ENCODE data around the gene S1PR2. TPM values are rescaled to one million over a fixed set of nuclear protein-coding genes. Genes with fewer than 3 reads are reported as not detected.
A peak's percentile ranks its signal among the peaks of the same experiment; 100 is the strongest.

S1PR2 gene
- total and polyA plus RNA-seq, 2 donors from 2014 or later: 1.5 to 6.3 TPM

DNA sequence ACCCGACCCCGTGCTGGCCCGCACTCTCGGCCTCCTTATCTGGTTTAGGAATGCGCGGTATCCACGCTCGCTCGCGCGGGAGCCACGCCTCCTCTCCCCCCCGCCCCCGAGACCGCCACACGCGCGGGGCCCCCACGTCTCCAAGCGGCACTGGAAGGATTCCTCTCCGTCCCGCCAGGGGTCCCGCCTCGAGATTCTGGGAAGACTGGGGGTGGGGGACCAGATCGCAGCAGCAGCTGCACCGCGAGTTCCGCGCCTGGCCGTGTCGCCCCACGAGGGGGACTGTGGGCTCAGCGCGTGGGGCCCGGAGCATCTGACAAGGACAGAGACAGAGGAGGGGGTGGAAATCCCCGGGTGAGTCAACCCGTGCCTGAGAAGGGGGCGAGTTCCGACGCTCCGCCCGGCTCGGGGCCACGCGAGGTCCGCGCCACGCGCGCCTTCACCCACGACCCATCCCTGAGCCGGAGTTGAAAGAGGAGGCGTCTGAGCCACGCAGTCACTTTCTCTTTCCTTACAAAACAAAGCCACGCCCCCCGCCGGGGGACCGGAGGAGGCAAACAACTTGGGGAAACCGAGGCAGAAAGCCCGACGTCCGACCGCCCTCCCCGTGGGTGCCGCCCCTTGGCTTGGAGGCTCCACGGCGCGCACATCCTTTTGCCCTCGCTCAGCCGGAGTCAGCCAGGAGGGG is 814 bp downstream of the S1PR2 start:
- peak overlapping the region; percentile 66 to 71 for H3K27ac ChIP-seq (ENCODE audit: low read depth in 2 of 2, low read length in 2 of 2)
- H3K9ac ChIP-seq (ENCODE audit: low read length in 3 of 3): peak overlapping the region; percentile 33 to 69 (median 69)
- H3K27me3 ChIP-seq (ENCODE audit: control insufficient read depth, insufficient read depth, low read length): no peaks in the 10 kb centered on the region
- no peak for FAIRE-seq
- peak; percentile 55 to 87 (median 77) for DNase-seq
- H3K4me3 ChIP-seq (ENCODE audit: low read length in 3 of 3): peak overlapping the region; percentile 48 to 69 (median 60)
- intact Hi-C loops (cut with DNase I): no loop called here
- no peaks in the 10 kb centered on the region for H3K9me3 ChIP-seq (ENCODE audit: control insufficient read depth in 2 of 3, insufficient read depth in 1 of 3, low read length in 3 of 3)
- no peak for TF ChIP-seq CTCF (IDR thresholded peaks at IDR 0.05; ENCODE audit: borderline replicate concordance, extremely low read depth, insufficient read depth)
- H3K4me1 ChIP-seq (ENCODE audit: control insufficient read depth in 2 of 3, insufficient read depth in 2 of 3, low read depth in 1 of 3, low read length in 3 of 3): peaks cover 0 to 3% (median 0%) of the 10 kb centered on the region in 3 donors
- H3K36me3 ChIP-seq (ENCODE audit: control insufficient read depth in 2 of 3, insufficient read depth in 3 of 3, low read length in 3 of 3): no peaks in the 10 kb centered on the region

GRCh38 chr19:10228920-10229319 is 2.2 kb downstream of the S1PR2 start:
- H3K9me3 ChIP-seq (ENCODE audit: control insufficient read depth in 2 of 3, insufficient read depth in 1 of 3, low read length in 3 of 3): no peaks in the 10 kb centered on the region
- H3K4me1 ChIP-seq (ENCODE audit: control insufficient read depth in 2 of 3, insufficient read depth in 2 of 3, low read depth in 1 of 3, low read length in 3 of 3): peaks cover 0 to 3% (median 0%) of the 10 kb centered on the region in 3 donors
- intact Hi-C loops (cut with DNase I): no loop called here
- no peak overlapping the region for H3K4me3 ChIP-seq (ENCODE audit: low read length in 3 of 3)
- H3K27me3 ChIP-seq (ENCODE audit: control insufficient read depth, insufficient read depth, low read length): no peaks in the 10 kb centered on the region
- no peak overlapping the region for H3K27ac ChIP-seq (ENCODE audit: low read depth in 2 of 2, low read length in 2 of 2)
- TF ChIP-seq CTCF (IDR thresholded peaks at IDR 0.05; ENCODE audit: borderline replicate concordance, extremely low read depth, insufficient read depth): peak; percentile 28
- no peak overlapping the region for H3K9ac ChIP-seq (ENCODE audit: low read length in 3 of 3)
- FAIRE-seq (no peak), DNase-seq (peak in 1 of 5 donors; percentile 50)
- no peaks in the 10 kb centered on the region for H3K36me3 ChIP-seq (ENCODE audit: control insufficient read depth in 2 of 3, insufficient read depth in 3 of 3, low read length in 3 of 3)

- no peak overlapping the region for H3K9ac ChIP-seq (ENCODE audit: low read length in 3 of 3)
- no peak for FAIRE-seq
These were observed 2.7 kb downstream of the S1PR2 start for GRCh38 chr19:10228393-10228792.

More at GRCh38 chr19:10228393-10228792, 2.7 kb downstream of the S1PR2 start:
- H3K4me1 ChIP-seq (ENCODE audit: control insufficient read depth in 2 of 3, insufficient read depth in 2 of 3, low read depth in 1 of 3, low read length in 3 of 3): peaks cover 0 to 3% (median 0%) of the 10 kb centered on the region in 3 donors
- intact Hi-C loops (cut with DNase I): no loop called here
- H3K27ac ChIP-seq (ENCODE audit: low read depth in 2 of 2, low read length in 2 of 2): no peak overlapping the region
- TF ChIP-seq CTCF (IDR thresholded peaks at IDR 0.05; ENCODE audit: borderline replicate concordance, extremely low read depth, insufficient read depth): no peak
- DNase-seq: no peak
- H3K4me3 ChIP-seq (ENCODE audit: low read length in 3 of 3): no peak overlapping the region
- no peaks in the 10 kb centered on the region for H3K9me3 ChIP-seq (ENCODE audit: control insufficient read depth in 2 of 3, insufficient read depth in 1 of 3, low read length in 3 of 3)
- no peaks in the 10 kb centered on the region for H3K36me3 ChIP-seq (ENCODE audit: control insufficient read depth in 2 of 3, insufficient read depth in 3 of 3, low read length in 3 of 3)
- H3K27me3 ChIP-seq (ENCODE audit: control insufficient read depth, insufficient read depth, low read length): no peaks in the 10 kb centered on the region

All from kidney (tissue), 14 donors.